HG02588 (cell line): ENCODE data around the gene RBM18.

Experiments
- ATAC-seq: cut with Tn5 transposase; IDR thresholded peaks from one replicate; pipeline ENCODE4 v1.9.1; 2021; ENCODE audit warnings: mild to moderate bottlenecking, moderate library complexity; ENCODE audit not compliant: unreplicated experiment

The RBM18 gene

GRCh38 chr9:122225312-122226141 is 39.1 kb downstream of the RBM18 start:
- ATAC-seq: no peak

- no peak for ATAC-seq
Measured at GRCh38 chr9:122223435-122223834, 41.2 kb downstream of the RBM18 start.

- no peak for ATAC-seq
Measured at GRCh38 chr9:122222791-122223190, 41.8 kb downstream of the RBM18 start.

GRCh38 chr9:122221183-122221811 is 43.3 kb downstream of the RBM18 start:
- ATAC-seq: no peak

GRCh38 chr9:122220673-122221182 is 43.9 kb downstream of the RBM18 start:
- no peak for ATAC-seq

GRCh38 chr9:122219856-122220672 is 44.6 kb downstream of the RBM18 start:
- no peak for ATAC-seq

GRCh38 chr9:122218935-122219855 is 45.4 kb downstream of the RBM18 start:
- no peak for ATAC-seq

- ATAC-seq: no peak
Measured at GRCh38 chr9:122218071-122218934, 46.3 kb downstream of the RBM18 start.

GRCh38 chr9:122217640-122218039 is 47.0 kb downstream of the RBM18 start:
- ATAC-seq: no peak

GRCh38 chr9:122216798-122217418 is 47.7 kb downstream of the RBM18 start:
- ATAC-seq: no peak

GRCh38 chr9:122216138-122216797 is 48.4 kb downstream of the RBM18 start:
- ATAC-seq: no peak

GRCh38 chr9:122215663-122216062 is 49.0 kb downstream of the RBM18 start:
- no peak for ATAC-seq

- ATAC-seq: no peak
Measured at GRCh38 chr9:122214507-122214906, 50.1 kb downstream of the RBM18 start.

GRCh38 chr9:122213589-122214413 is 50.8 kb downstream of the RBM18 start:
- no peak for ATAC-seq

GRCh38 chr9:122213102-122213588 is 51.5 kb downstream of the RBM18 start:
- ATAC-seq: no peak

- ATAC-seq: no peak
Measured at GRCh38 chr9:122212473-122213004, 52.1 kb downstream of the RBM18 start.

GRCh38 chr9:122209451-122209850 is 55.2 kb downstream of the RBM18 start:
- ATAC-seq: no peak
